K562 (cell line): Measurements from ENCODE around the gene NDC1.

Experiments used
- CTCF ChIP-seq, 3 experiments: IDR thresholded peaks in 2 of 3; conservative IDR thresholded peaks in 1 of 3; 2 replicates each; pipeline ENCODE4 v1.5.1; 2011 to 2012; ENCODE audit warnings: low read length in 3 of 3, mild to moderate bottlenecking in 3 of 3, control low read depth in 2 of 3, improper control_type of control experiment in 1 of 3, inconsistent platforms in 1 of 3, low read depth in 1 of 3, mixed read lengths in 1 of 3, moderate library complexity in 1 of 3; ENCODE audit not compliant: insufficient read depth in 2 of 3
- DDX20 ChIP-seq: fragments of 450-650 bp; IDR thresholded peaks from 2 replicates; pipeline ENCODE4 v1.6.1; 2016; ENCODE audit warnings: missing genetic modification characterization, low read depth, mild to moderate bottlenecking, missing compliant biosample characterization, moderate library complexity
- EZH2 ChIP-seq: IDR thresholded peaks from 2 replicates; pipeline ENCODE4 v1.6.1; 2012; ENCODE audit warnings: low read depth, mild to moderate bottlenecking, inconsistent platforms, low read length, borderline replicate concordance
- MEF2D ChIP-seq: conservative IDR thresholded peaks from 2 replicates; pipeline ENCODE4 v1.6.1; 2016; ENCODE audit warnings: low read depth, missing genetic modification characterization, missing compliant biosample characterization
- NCOA2 ChIP-seq, 2 experiments: fragments of 450-650 bp; IDR thresholded peaks; 2 replicates each; pipeline ENCODE4 v1.6.1; 2018; ENCODE audit warnings: mild to moderate bottlenecking in 2 of 2, moderate library complexity in 1 of 2; ENCODE audit not compliant: partially characterized antibody in 2 of 2
- NFIC ChIP-seq: fragments of 450-650 bp; IDR thresholded peaks from 2 replicates; pipeline ENCODE4 v1.6.1; 2017; ENCODE audit warnings: mild to moderate bottlenecking, inconsistent platforms
- SRSF1 ChIP-seq: fragments of 200-400 bp; formaldehyde crosslinking; IDR thresholded peaks from 2 replicates; pipeline ENCODE4 v1.6.1; 2017; ENCODE audit warnings: mild to moderate bottlenecking, low read depth, low read length, moderate library complexity
- SRSF3 ChIP-seq: fragments of 200-400 bp; formaldehyde crosslinking; IDR thresholded peaks from 2 replicates; pipeline ENCODE4 v1.6.1; 2016; ENCODE audit warnings: mild to moderate bottlenecking, low read length, moderate library complexity; ENCODE audit not compliant: insufficient read depth
- TAF15 ChIP-seq: fragments of 200-400 bp; formaldehyde crosslinking; IDR thresholded peaks from 2 replicates; pipeline ENCODE4 v1.6.1; 2017; ENCODE audit warnings: mild to moderate bottlenecking, low read depth, low read length, moderate library complexity
- TFE3 ChIP-seq: fragments of 450-650 bp; formaldehyde crosslinking; IDR thresholded peaks from 2 replicates; pipeline ENCODE4 v1.4.0; 2020; ENCODE audit warnings: mild to moderate bottlenecking, mixed read lengths
- YY1 ChIP-seq, 3 experiments: IDR thresholded peaks; 2 replicates each; pipeline ENCODE4 v1.6.1; 2011; ENCODE audit warnings: low read length in 2 of 3, mild to moderate bottlenecking in 2 of 3, moderate library complexity in 2 of 3, borderline replicate concordance in 1 of 3, control low read depth in 1 of 3, low read depth in 1 of 3; ENCODE audit not compliant: insufficient read depth in 3 of 3, insufficient replicate concordance in 2 of 3, control insufficient read depth in 1 of 3, insufficient read length in 1 of 3; ENCODE audit errors: extremely low read depth in 1 of 3
- TF ChIP-seq, protein P1 (sequence below): sonication (generic); formaldehyde crosslinking; IDR thresholded peaks from 2 replicates; pipeline ENCODE4 v1.8.1; 2023; ENCODE audit warnings: mild to moderate bottlenecking, missing genetic modification reagents

- TF ChIP-seq NFIC: no peak
- TF ChIP-seq EZH2: no peak
- TF ChIP-seq SRSF3: no peak
- TF ChIP-seq, protein P1, sequence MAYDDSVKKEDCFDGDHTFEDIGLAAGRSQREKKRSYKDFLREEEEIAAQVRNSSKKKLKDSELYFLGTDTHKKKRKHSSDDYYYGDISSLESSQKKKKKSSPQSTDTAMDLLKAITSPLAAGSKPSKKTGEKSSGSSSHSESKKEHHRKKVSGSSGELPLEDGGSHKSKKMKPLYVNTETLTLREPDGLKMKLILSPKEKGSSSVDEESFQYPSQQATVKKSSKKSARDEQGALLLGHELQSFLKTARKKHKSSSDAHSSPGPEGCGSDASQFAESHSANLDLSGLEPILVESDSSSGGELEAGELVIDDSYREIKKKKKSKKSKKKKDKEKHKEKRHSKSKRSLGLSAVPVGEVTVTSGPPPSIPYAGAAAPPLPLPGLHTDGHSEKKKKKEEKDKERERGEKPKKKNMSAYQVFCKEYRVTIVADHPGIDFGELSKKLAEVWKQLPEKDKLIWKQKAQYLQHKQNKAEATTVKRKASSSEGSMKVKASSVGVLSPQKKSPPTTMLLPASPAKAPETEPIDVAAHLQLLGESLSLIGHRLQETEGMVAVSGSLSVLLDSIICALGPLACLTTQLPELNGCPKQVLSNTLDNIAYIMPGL (CRISPR knock-in tag): no peak
- TF ChIP-seq YY1 (IDR thresholded peaks at IDR 0.05; ENCODE audit: borderline replicate concordance in 1 of 3, control insufficient read depth in 1 of 3, extremely low read depth in 1 of 3, insufficient read depth in 3 of 3, insufficient read length in 1 of 3, insufficient replicate concordance in 2 of 3, low read depth in 1 of 3, low read length in 2 of 3): no peak
- TF ChIP-seq MEF2D: no peak
- no peak for TF ChIP-seq NCOA2 (IDR thresholded peaks at IDR 0.05; ENCODE audit: partially characterized antibody in 2 of 2)
- TF ChIP-seq TFE3: no peak
- no peak for TF ChIP-seq TAF15
- TF ChIP-seq CTCF (IDR thresholded peaks at IDR 0.05 in 2 of 3, conservative IDR thresholded peaks at IDR 0.05 in 1 of 3; ENCODE audit: insufficient read depth in 2 of 3, low read depth in 1 of 3, low read length in 3 of 3): no peak
- no peak for TF ChIP-seq SRSF1
- TF ChIP-seq DDX20 (tag): no peak
Observed at GRCh38 chr1:53722025-53722424, 116.1 kb downstream of the NDC1 start.
